Endothelial cell of umbilical vein (primary cell): ENCODE data around the gene RMDN3. TPM values are rescaled to one million over a fixed set of nuclear protein-coding genes. Genes with fewer than 3 reads are reported as not detected.
A peak's percentile ranks its signal among the peaks of the same experiment; 100 is the strongest.

Experiments
- BruUV-seq: library from RNA; stranded (reverse); fragments of 400-500 nt; replicated peaks from 2 replicates; lab custom pipeline; 2021; lab: Mats Ljungman, UMichigan
- CTCF ChIA-PET: fragments of 300-600, 350-600 bp; sonication (Branson Sonifier 250); formaldehyde crosslinking; loops from one replicate; lab custom pipeline; 2021; ENCODE audit warnings: antibody characterized with exemption, inconsistent platforms; lab: Charles Lee
- POLR2A ChIA-PET: fragments of 300-600, 350-600 bp; sonication (Branson Sonifier 250); formaldehyde crosslinking; loops from one replicate; lab custom pipeline; 2021; ENCODE audit warnings: antibody characterized with exemption, inconsistent platforms; lab: Charles Lee
- DNase-seq: peaks from one replicate; pipeline ENCODE4 v3.0.0-alpha.2; 2011; ENCODE audit warnings: low read depth, low spot score
- FAIRE-seq: peaks from 2 replicates; lab custom pipeline; 2011; peaks lifted over from hg19 to GRCh38; lab: Jason Lieb, UNC
- H2AFZ ChIP-seq: 2 replicates; pipeline ENCODE4 v1.6.0; 2012; ENCODE audit warnings: low read depth, low read length, control low read depth, inconsistent platforms
- H3K27ac ChIP-seq: 2 replicates; pipeline ENCODE4 v1.5.1; 2011; ENCODE audit warnings: low read depth, mild to moderate bottlenecking, control low read depth, low read length, moderate library complexity; ENCODE audit not compliant: insufficient read depth
- H3K27me3 ChIP-seq, 2 experiments: 2 replicates each; pipeline versions ENCODE4 v1.6.0 to v1.6.1; 2011; ENCODE audit warnings: low read length in 2 of 2, mixed read lengths in 1 of 2; ENCODE audit not compliant: control insufficient read depth in 2 of 2, insufficient read depth in 2 of 2
- H3K36me3 ChIP-seq, 2 experiments: 2 replicates in 1 of 2; 3 replicates in 1 of 2; pipeline ENCODE4 v1.5.1; 2011; ENCODE audit warnings: low read length in 2 of 2, mild to moderate bottlenecking in 1 of 2, moderate library complexity in 1 of 2; ENCODE audit not compliant: control insufficient read depth in 2 of 2, insufficient read depth in 2 of 2; ENCODE audit errors: extremely low read depth in 1 of 2
- H3K4me1 ChIP-seq: 3 replicates; pipeline ENCODE4 v1.5.1; 2011; ENCODE audit warnings: mild to moderate bottlenecking, low read length; ENCODE audit not compliant: control insufficient read depth, insufficient read depth; ENCODE audit errors: extremely low read depth
- H3K4me2 ChIP-seq: 2 replicates; pipeline ENCODE4 v1.6.1; 2011; ENCODE audit warnings: low read length, control low read depth, mixed read lengths; ENCODE audit not compliant: insufficient read depth
- H3K4me3 ChIP-seq, 3 experiments: fragments of 200-600 bp in 1 of 3; sonication (generic), shearing (Covaris generic) in 1 of 3; replicated peaks in 1 of 3; 2 replicates each; pipeline ENCODE4 v1.5.1; 2011 to 2016; ENCODE audit warnings: control low read depth in 3 of 3, low read length in 3 of 3, mild to moderate bottlenecking in 2 of 3, inconsistent platforms in 1 of 3, low read depth in 1 of 3, moderate library complexity in 1 of 3; ENCODE audit not compliant: insufficient read depth in 1 of 3
- H3K79me2 ChIP-seq: 2 replicates; pipeline ENCODE4 v1.6.0; 2012; ENCODE audit warnings: low read length, inconsistent platforms; ENCODE audit not compliant: control insufficient read depth, insufficient read depth
- H3K9ac ChIP-seq: replicated peaks from 2 replicates; pipeline ENCODE3; 2011; ENCODE audit warnings: low read length, control low read depth; ENCODE audit not compliant: insufficient read depth; ENCODE audit errors: extremely low read depth
- H3K9me1 ChIP-seq: replicated peaks from 3 replicates; pipeline ENCODE4 v1.6.0; 2011; ENCODE audit warnings: mild to moderate bottlenecking, low read length; ENCODE audit not compliant: control insufficient read depth, insufficient read depth; ENCODE audit errors: extremely low read depth
- H3K9me3 ChIP-seq: replicated peaks from 2 replicates; pipeline ENCODE4 v1.5.1; 2012; ENCODE audit warnings: low read length, inconsistent platforms; ENCODE audit not compliant: control insufficient read depth, insufficient read depth
- H4K20me1 ChIP-seq: replicated peaks from 2 replicates; pipeline ENCODE3; 2011; ENCODE audit warnings: mild to moderate bottlenecking, low read length; ENCODE audit not compliant: control insufficient read depth, insufficient read depth; ENCODE audit errors: extremely low read depth
- CTCF ChIP-seq, 2 donors: IDR thresholded peaks; 1 replicate in 1 of 2; 2 replicates in 1 of 2; pipeline ENCODE4 v1.5.1; 2011; ENCODE audit warnings: low read length in 2 of 2, mild to moderate bottlenecking in 2 of 2, moderate library complexity in 2 of 2, control low read depth in 1 of 2, inconsistent platforms in 1 of 2, low read depth in 1 of 2; ENCODE audit not compliant: insufficient read depth in 1 of 2; ENCODE audit errors: extremely low read depth in 1 of 2
- EZH2 ChIP-seq: IDR thresholded peaks from 2 replicates; pipeline ENCODE4 v1.6.1; 2012; ENCODE audit warnings: borderline replicate concordance, low read depth, mild to moderate bottlenecking, moderate library complexity, low read length, inconsistent platforms; ENCODE audit not compliant: severe bottlenecking
- FOS ChIP-seq: IDR thresholded peaks from 2 replicates; pipeline ENCODE4 v1.6.1; 2011; ENCODE audit warnings: mild to moderate bottlenecking, low read length, moderate library complexity, borderline replicate concordance; ENCODE audit not compliant: insufficient read depth
- GATA2 ChIP-seq: IDR thresholded peaks from 2 replicates; pipeline ENCODE4 v1.7.0; 2011; ENCODE audit warnings: low read depth, mild to moderate bottlenecking, moderate library complexity, mixed read lengths, low read length; ENCODE audit not compliant: insufficient read length, insufficient read depth
- MAX ChIP-seq: IDR thresholded peaks from 2 replicates; pipeline ENCODE4 v1.6.1; 2011; ENCODE audit not compliant: insufficient read depth, insufficient read length
- MYC ChIP-seq: IDR thresholded peaks from one replicate; pipeline ENCODE4 v1.6.1; 2011; ENCODE audit warnings: mild to moderate bottlenecking, low read depth, low read length
- POLR2A ChIP-seq: IDR thresholded peaks from 2 replicates; pipeline ENCODE4 v1.6.1; 2012; ENCODE audit warnings: low read depth, mild to moderate bottlenecking, control low read depth, low read length
- POLR2AphosphoS5 ChIP-seq: IDR thresholded peaks from 2 replicates; pipeline ENCODE4 v1.6.1; 2012; ENCODE audit warnings: low read depth, mild to moderate bottlenecking, control low read depth, low read length, moderate library complexity; ENCODE audit not compliant: insufficient read depth
- dilution Hi-C: fragments of 300-500 bp; cut with MboI; formaldehyde crosslinking; loops from one replicate; pipeline ENCODE4 v1.15.0; 2019; ENCODE audit warnings: low sequenced_read_pairs; ENCODE audit not compliant: extremely low pct_ligation_motif_present
- intact Hi-C: fragments of 100-400 bp; cut with micrococcal nuclease; formaldehyde crosslinking; loops from one replicate; pipeline ENCODE4 v1.10.0; 2022
- polyA plus RNA-seq, 4 experiments: library from polyadenylated mRNA; depleted of rRNA in 3 of 4; stranded (reverse) in 3 of 4; unstranded in 1 of 4; fragments of >200 nt; gene quantifications; 2 replicates each; pipeline versions ENCODE4 v1.2.1 to v1.2.3, GENCODE V29; 2011 to 2012; ENCODE audit warnings: missing spikeins in 1 of 4
- total RNA-seq: library from RNA; stranded (reverse); gene quantifications from 2 replicates; pipeline ENCODE4 v1.2.3, GENCODE V29; 2021

RMDN3 gene
- total and polyA plus RNA-seq, 2 donors (not counting 3 experiments of a cell fraction or from before 2014, with no cell fraction given), result 20.1 to 37.2 TPM

DNA sequence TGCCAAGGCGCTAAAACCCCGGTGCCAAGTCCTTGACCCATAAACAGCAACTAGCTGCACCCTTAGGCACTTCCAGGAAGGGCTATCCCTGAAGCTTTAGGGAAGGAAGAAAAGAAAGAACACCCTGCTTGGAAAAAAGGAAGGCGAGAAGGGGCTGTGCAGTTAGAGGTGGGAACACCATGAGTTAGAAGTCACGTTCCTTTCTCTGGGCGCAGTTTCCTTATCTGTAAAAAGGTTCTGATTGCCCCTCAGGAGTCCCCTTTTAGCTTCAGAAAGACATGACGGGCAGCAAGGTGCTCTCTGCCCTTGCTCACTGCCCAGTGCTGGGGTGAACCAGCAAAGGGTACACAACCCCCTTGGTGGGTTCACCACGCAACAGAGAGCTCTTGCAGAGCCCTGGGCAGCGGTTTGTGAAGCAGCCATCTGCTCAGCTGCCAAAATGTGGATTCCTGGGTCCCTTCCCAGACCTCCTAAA, 9.6 kb upstream of the RMDN3 start:
- H3K9me1 ChIP-seq, result no peaks in the 10 kb centered on the region
- H4K20me1 ChIP-seq, result no peaks in the 10 kb centered on the region
- dilution Hi-C loops (no loop called here), intact Hi-C loops (no loop called here)
- no peaks in the 10 kb centered on the region for H3K79me2 ChIP-seq
- H3K27me3 ChIP-seq, result no peaks in the 10 kb centered on the region
- no peak for DNase-seq
- no peak overlapping the region for H3K27ac ChIP-seq
- no peaks in the 10 kb centered on the region for H3K9me3 ChIP-seq
- ChIA-PET POLR2A (no interaction called here), CTCF (interaction anchor here (0.6 to 2.2 kb wide), 9 partner anchors 13 to 245 kb away, joined by 3 to 10 read pairs (median 6); no protein-coding TSS in a partner anchor)
- TF ChIP-seq POLR2AphosphoS5 (no peak), GATA2 (no peak), MAX (no peak), EZH2 (no peak), CTCF (IDR thresholded peaks at IDR 0.05; ENCODE audit: extremely low read depth in 1 of 2, insufficient read depth in 1 of 2, low read depth in 1 of 2, low read length in 2 of 2) (no peak), MYC (no peak), FOS (no peak), POLR2A (no peak)
- peak overlapping the region; percentile 81 for H2AFZ ChIP-seq
- H3K4me2 ChIP-seq, result peak overlapping the region; percentile 54
- H3K4me3 ChIP-seq, result peak overlapping the region in 1 of 3 experiments; percentile 25
- H3K36me3 ChIP-seq, result no peaks in the 10 kb centered on the region
- no peak for FAIRE-seq
- BruUV-seq, result no TSS peak
- H3K9ac ChIP-seq, result no peak overlapping the region
- peaks cover 37% of the 10 kb centered on the region for H3K4me1 ChIP-seq
